Effector memory CD8-positive, alpha-beta T cell (primary cell): Measurements from ENCODE around the gene LRRC51.

Source experiments
- ATAC-seq: fragments of 150-1000 bp; cut with Tn5 transposase; replicated peaks from 2 replicates; pipeline ENCODE4 v1.10.0; 2021; ENCODE audit warnings: mild to moderate bottlenecking, moderate library complexity
- DNase-seq, 3 experiments: peaks; one replicate each; pipeline ENCODE4 v3.0.0; 2021
- H3K27ac Mint-ChIP-seq, 2 donors: one replicate each; pipeline ENCODE4 v1.8.0; 2022; ENCODE audit warnings: mild to moderate bottlenecking in 2 of 2, mixed read lengths in 2 of 2, moderate library complexity in 2 of 2
- H3K27me3 Mint-ChIP-seq, 2 donors: one replicate each; pipeline ENCODE4 v1.8.0; 2022; ENCODE audit warnings: mixed read lengths in 2 of 2
- H3K36me3 Mint-ChIP-seq: one replicate; pipeline ENCODE4 v1.8.0; 2022; ENCODE audit warnings: mild to moderate bottlenecking, moderate library complexity, mixed read lengths; ENCODE audit not compliant: insufficient read depth
- H3K4me1 Mint-ChIP-seq, 2 donors: one replicate each; pipeline ENCODE4 v1.8.0; 2022; ENCODE audit warnings: low read depth in 2 of 2, mixed read lengths in 2 of 2
- H3K4me3 Mint-ChIP-seq, 2 donors: one replicate each; pipeline ENCODE4 v1.8.0; 2022; ENCODE audit warnings: mild to moderate bottlenecking in 2 of 2, mixed read lengths in 2 of 2, moderate library complexity in 2 of 2
- H3K9me3 Mint-ChIP-seq, 2 donors: one replicate each; pipeline ENCODE4 v1.8.0; 2022; ENCODE audit warnings: mixed read lengths in 2 of 2

LRRC51 gene

GRCh38 chr11:72048766-72049460, 31.7 kb upstream of the LRRC51 start:
- DNase-seq (no peak), ATAC-seq (no peak)
- peaks cover 1 to 3% of the 10 kb centered on the region in 2 donors for H3K4me1 Mint-ChIP-seq
- no peaks in the 10 kb centered on the region for H3K27me3 Mint-ChIP-seq
- no peaks in the 10 kb centered on the region for H3K9me3 Mint-ChIP-seq
- peaks cover 6% of the 10 kb centered on the region for H3K36me3 Mint-ChIP-seq
- no peak overlapping the region for H3K4me3 Mint-ChIP-seq
- H3K27ac Mint-ChIP-seq: peak overlapping the region in 1 of 2 donors; percentile 23

GRCh38 chr11:72058416-72059034, 22.1 kb upstream of the LRRC51 start:
- no peak for ATAC-seq
- H3K9me3 Mint-ChIP-seq: no peaks in the 10 kb centered on the region
- DNase-seq: no peak
- H3K4me3 Mint-ChIP-seq: no peak overlapping the region
- H3K27ac Mint-ChIP-seq: peak overlapping the region in 1 of 2 donors; percentile 30
- peaks cover 8% of the 10 kb centered on the region for H3K36me3 Mint-ChIP-seq
- H3K27me3 Mint-ChIP-seq: no peaks in the 10 kb centered on the region
- peaks cover 0 to 3% of the 10 kb centered on the region in 2 donors for H3K4me1 Mint-ChIP-seq

- no peak for DNase-seq
- Mint-ChIP-seq H3K27me3 (no peaks in the 10 kb centered on the region), H3K4me3 (no peak overlapping the region), H3K4me1 (peaks cover 0 to 3% of the 10 kb centered on the region in 2 donors), H3K27ac (peak overlapping the region; percentile 12 to 17), H3K9me3 (no peaks in the 10 kb centered on the region), H3K36me3 (peaks cover 12% of the 10 kb centered on the region)
- no peak for ATAC-seq
Observed at GRCh38 chr11:72061739-72062396, 18.8 kb upstream of the LRRC51 start.

- ATAC-seq (no peak), DNase-seq (no peak)
- H3K36me3 Mint-ChIP-seq: peaks cover 6% of the 10 kb centered on the region
- no peak overlapping the region for H3K4me3 Mint-ChIP-seq
- H3K9me3 Mint-ChIP-seq: no peaks in the 10 kb centered on the region
- H3K27me3 Mint-ChIP-seq: no peaks in the 10 kb centered on the region
- peak overlapping the region in 1 of 2 donors; percentile 38 for H3K27ac Mint-ChIP-seq
- H3K4me1 Mint-ChIP-seq: peaks cover 14 to 16% of the 10 kb centered on the region in 2 donors
Observed at GRCh38 chr11:72066855-72067254, 13.8 kb upstream of the LRRC51 start.

GRCh38 chr11:72067266-72067665, 13.4 kb upstream of the LRRC51 start:
- Mint-ChIP-seq H3K36me3 (peaks cover 6% of the 10 kb centered on the region), H3K9me3 (no peaks in the 10 kb centered on the region), H3K4me1 (peaks cover 14 to 16% of the 10 kb centered on the region in 2 donors), H3K4me3 (no peak overlapping the region), H3K27ac (peak overlapping the region in 1 of 2 donors; percentile 38), H3K27me3 (no peaks in the 10 kb centered on the region)
- ATAC-seq (no peak), DNase-seq (no peak)

- ATAC-seq: no peak
- no peaks in the 10 kb centered on the region for H3K27me3 Mint-ChIP-seq
- H3K27ac Mint-ChIP-seq: peak overlapping the region in 1 of 2 donors; percentile 90
- H3K9me3 Mint-ChIP-seq: no peaks in the 10 kb centered on the region
- no peak overlapping the region for H3K4me3 Mint-ChIP-seq
- DNase-seq: no peak
- H3K36me3 Mint-ChIP-seq: peaks cover 6% of the 10 kb centered on the region
- peaks cover 14 to 19% of the 10 kb centered on the region in 2 donors for H3K4me1 Mint-ChIP-seq
Observed at GRCh38 chr11:72067676-72068075, 13.0 kb upstream of the LRRC51 start.

GRCh38 chr11:72069200-72069599, 11.4 kb upstream of the LRRC51 start:
- H3K9me3 Mint-ChIP-seq: no peaks in the 10 kb centered on the region
- DNase-seq (no peak), ATAC-seq (no peak)
- H3K36me3 Mint-ChIP-seq: peaks cover 7% of the 10 kb centered on the region
- H3K27ac Mint-ChIP-seq: peak overlapping the region; percentile 87 to 90
- peaks cover 19 to 21% of the 10 kb centered on the region in 2 donors for H3K4me1 Mint-ChIP-seq
- H3K4me3 Mint-ChIP-seq: peak overlapping the region in 1 of 2 donors; percentile 7
- no peaks in the 10 kb centered on the region for H3K27me3 Mint-ChIP-seq

GRCh38 chr11:72069787-72070251, 10.8 kb upstream of the LRRC51 start:
- H3K9me3 Mint-ChIP-seq: no peaks in the 10 kb centered on the region
- ATAC-seq (peak; percentile 42), DNase-seq (no peak)
- peak overlapping the region in 1 of 2 donors; percentile 7 for H3K4me3 Mint-ChIP-seq
- peak overlapping the region; percentile 87 to 90 for H3K27ac Mint-ChIP-seq
- no peaks in the 10 kb centered on the region for H3K27me3 Mint-ChIP-seq
- H3K4me1 Mint-ChIP-seq: peaks cover 19 to 21% of the 10 kb centered on the region in 2 donors
- H3K36me3 Mint-ChIP-seq: peaks cover 6% of the 10 kb centered on the region

- H3K27me3 Mint-ChIP-seq: no peaks in the 10 kb centered on the region
- ATAC-seq (no peak), DNase-seq (no peak)
- peaks cover 19 to 21% of the 10 kb centered on the region in 2 donors for H3K4me1 Mint-ChIP-seq
- peak overlapping the region in 1 of 2 donors; percentile 87 for H3K27ac Mint-ChIP-seq
- peaks cover 6% of the 10 kb centered on the region for H3K36me3 Mint-ChIP-seq
- H3K9me3 Mint-ChIP-seq: no peaks in the 10 kb centered on the region
- peak overlapping the region in 1 of 2 donors; percentile 7 for H3K4me3 Mint-ChIP-seq
Observed at GRCh38 chr11:72070491-72070890, 10.2 kb upstream of the LRRC51 start.

GRCh38 chr11:72072348-72072747, 8.3 kb upstream of the LRRC51 start:
- peaks cover 4% of the 10 kb centered on the region for H3K36me3 Mint-ChIP-seq
- no peak overlapping the region for H3K4me3 Mint-ChIP-seq
- ATAC-seq (no peak), DNase-seq (no peak)
- H3K27me3 Mint-ChIP-seq: no peaks in the 10 kb centered on the region
- no peaks in the 10 kb centered on the region for H3K9me3 Mint-ChIP-seq
- H3K4me1 Mint-ChIP-seq: peaks cover 19 to 21% of the 10 kb centered on the region in 2 donors
- H3K27ac Mint-ChIP-seq: no peak overlapping the region

GRCh38 chr11:72075109-72075508, 5.5 kb upstream of the LRRC51 start:
- peaks cover 21 to 25% of the 10 kb centered on the region in 2 donors for H3K4me1 Mint-ChIP-seq
- ATAC-seq (no peak), DNase-seq (no peak)
- peaks cover 10% of the 10 kb centered on the region for H3K36me3 Mint-ChIP-seq
- no peaks in the 10 kb centered on the region for H3K9me3 Mint-ChIP-seq
- no peaks in the 10 kb centered on the region for H3K27me3 Mint-ChIP-seq
- H3K27ac Mint-ChIP-seq: peak overlapping the region in 1 of 2 donors; percentile 44
- no peak overlapping the region for H3K4me3 Mint-ChIP-seq

GRCh38 chr11:72075756-72076155, 4.9 kb upstream of the LRRC51 start:
- DNase-seq (no peak), ATAC-seq (no peak)
- Mint-ChIP-seq H3K27ac (peak overlapping the region in 1 of 2 donors; percentile 44), H3K4me3 (no peak overlapping the region), H3K9me3 (no peaks in the 10 kb centered on the region), H3K4me1 (peaks cover 25 to 26% of the 10 kb centered on the region in 2 donors), H3K36me3 (peaks cover 17% of the 10 kb centered on the region), H3K27me3 (no peaks in the 10 kb centered on the region)

- no peaks in the 10 kb centered on the region for H3K9me3 Mint-ChIP-seq
- peak overlapping the region; percentile 98 to 99 for H3K4me3 Mint-ChIP-seq
- H3K4me1 Mint-ChIP-seq: peaks cover 24 to 30% of the 10 kb centered on the region in 2 donors
Observed at GRCh38 chr11:72078477-72078876, 2.2 kb upstream of the LRRC51 start.

More at GRCh38 chr11:72078477-72078876, 2.2 kb upstream of the LRRC51 start:
- no peak for DNase-seq
- Mint-ChIP-seq H3K36me3 (peaks cover 18% of the 10 kb centered on the region), H3K27ac (peak overlapping the region; percentile 99), H3K27me3 (no peaks in the 10 kb centered on the region)
- ATAC-seq: no peak
